HEK293T (cell line): ENCODE measurements around the gene EIF4B.
"Not testable (repeated sequence)": the region's sequence is repeated elsewhere in the genome, so short reads cannot be mapped to it uniquely, and the experiment has no call there.

Experiments used
- CTCF ChIA-PET: fragments of 350-600 bp; formaldehyde crosslinking; extraction: SDS; loops from one replicate; lab custom pipeline; 2021; ENCODE audit warnings: antibody characterized with exemption, inconsistent platforms; lab: Yijun Ruan, JAX
- POLR2A ChIA-PET: fragments of 350-600 bp; formaldehyde crosslinking; extraction: SDS; loops from one replicate; lab custom pipeline; 2020; ENCODE audit warnings: antibody characterized with exemption, inconsistent platforms; lab: Yijun Ruan, JAX
- DNase-seq: peaks from one replicate; pipeline ENCODE4 v3.0.0; 2012; ENCODE audit warnings: mixed read lengths; ENCODE audit errors: extremely low spot score
- ARNT ChIP-seq: fragments of 450-650 bp; IDR thresholded peaks from 2 replicates; pipeline ENCODE4 v1.6.1; 2017; ENCODE audit warnings: mild to moderate bottlenecking
- BHLHE40 ChIP-seq: fragments of 450-650 bp; IDR thresholded peaks from 2 replicates; pipeline ENCODE4 v1.6.1; 2016; ENCODE audit warnings: mild to moderate bottlenecking, moderate library complexity, borderline replicate concordance
- CTBP1 ChIP-seq: fragments of 450-650 bp; IDR thresholded peaks from 2 replicates; pipeline ENCODE4 v1.6.1; 2016; ENCODE audit warnings: borderline replicate concordance
- ELF4 ChIP-seq: fragments of 450-650 bp; IDR thresholded peaks from 2 replicates; pipeline ENCODE4 v1.6.1; 2017; ENCODE audit warnings: antibody characterized with exemption
- FOXA1 ChIP-seq: fragments of 450-650 bp; IDR thresholded peaks from 2 replicates; pipeline ENCODE4 v1.6.1; 2016; ENCODE audit warnings: mild to moderate bottlenecking
- FOXK2 ChIP-seq: fragments of 450-650 bp; IDR thresholded peaks from 2 replicates; pipeline ENCODE4 v1.6.1; 2016; ENCODE audit warnings: mild to moderate bottlenecking
- FOXM1 ChIP-seq: fragments of 450-650 bp; IDR thresholded peaks from 2 replicates; pipeline ENCODE4 v1.6.1; 2017; ENCODE audit warnings: mild to moderate bottlenecking, borderline replicate concordance
- HDGF ChIP-seq: fragments of 450-650 bp; IDR thresholded peaks from 2 replicates; pipeline ENCODE4 v1.6.1; 2017; ENCODE audit warnings: antibody characterized with exemption, borderline replicate concordance
- L3MBTL2 ChIP-seq: fragments of 450-650 bp; conservative IDR thresholded peaks from 2 replicates; pipeline ENCODE4 v1.6.1; 2016; ENCODE audit warnings: mild to moderate bottlenecking
- LEF1 ChIP-seq: fragments of 450-650 bp; IDR thresholded peaks from 2 replicates; pipeline ENCODE4 v1.6.1; 2017; ENCODE audit warnings: mild to moderate bottlenecking, borderline replicate concordance
- NFRKB ChIP-seq: fragments of 450-650 bp; IDR thresholded peaks from 2 replicates; pipeline ENCODE4 v1.6.1; 2016; ENCODE audit warnings: mild to moderate bottlenecking, moderate library complexity
- SP1 ChIP-seq: fragments of 450-650 bp; IDR thresholded peaks from 2 replicates; pipeline ENCODE4 v1.6.1; 2017
- SUZ12 ChIP-seq: fragments of 450-650 bp; IDR thresholded peaks from 2 replicates; pipeline ENCODE4 v1.6.1; 2016; ENCODE audit warnings: mild to moderate bottlenecking
- TARDBP ChIP-seq: fragments of 450-650 bp; IDR thresholded peaks from 2 replicates; pipeline ENCODE4 v1.6.1; 2016
- ZNF384 ChIP-seq: fragments of 450-650 bp; IDR thresholded peaks from 2 replicates; pipeline ENCODE4 v1.6.1; 2016
- TF ChIP-seq, protein P1 (sequence below): fragments of 450-650 bp; IDR thresholded peaks from 2 replicates; pipeline ENCODE4 v1.6.1; 2016

Gene EIF4B

GRCh38 chr12:53004582-53004981, 1.7 kb upstream of the EIF4B start:
- CTCF ChIA-PET = interaction anchor here (0.8 kb wide), 1 partner anchor 24 kb away, joined by 3 read pairs; no protein-coding TSS in a partner anchor
- no peak for TF ChIP-seq TARDBP
- TF ChIP-seq SUZ12 = no peak
- TF ChIP-seq ELF4 = no peak
- TF ChIP-seq, protein P1, sequence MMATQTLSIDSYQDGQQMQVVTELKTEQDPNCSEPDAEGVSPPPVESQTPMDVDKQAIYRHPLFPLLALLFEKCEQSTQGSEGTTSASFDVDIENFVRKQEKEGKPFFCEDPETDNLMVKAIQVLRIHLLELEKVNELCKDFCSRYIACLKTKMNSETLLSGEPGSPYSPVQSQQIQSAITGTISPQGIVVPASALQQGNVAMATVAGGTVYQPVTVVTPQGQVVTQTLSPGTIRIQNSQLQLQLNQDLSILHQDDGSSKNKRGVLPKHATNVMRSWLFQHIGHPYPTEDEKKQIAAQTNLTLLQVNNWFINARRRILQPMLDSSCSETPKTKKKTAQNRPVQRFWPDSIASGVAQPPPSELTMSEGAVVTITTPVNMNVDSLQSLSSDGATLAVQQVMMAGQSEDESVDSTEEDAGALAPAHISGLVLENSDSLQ = peak; percentile 50
- no peak for TF ChIP-seq BHLHE40
- no peak for TF ChIP-seq ZNF384
- no peak for TF ChIP-seq HDGF
- no peak for TF ChIP-seq L3MBTL2
- DNase-seq = no peak
- POLR2A ChIA-PET = no interaction called here

DNA sequence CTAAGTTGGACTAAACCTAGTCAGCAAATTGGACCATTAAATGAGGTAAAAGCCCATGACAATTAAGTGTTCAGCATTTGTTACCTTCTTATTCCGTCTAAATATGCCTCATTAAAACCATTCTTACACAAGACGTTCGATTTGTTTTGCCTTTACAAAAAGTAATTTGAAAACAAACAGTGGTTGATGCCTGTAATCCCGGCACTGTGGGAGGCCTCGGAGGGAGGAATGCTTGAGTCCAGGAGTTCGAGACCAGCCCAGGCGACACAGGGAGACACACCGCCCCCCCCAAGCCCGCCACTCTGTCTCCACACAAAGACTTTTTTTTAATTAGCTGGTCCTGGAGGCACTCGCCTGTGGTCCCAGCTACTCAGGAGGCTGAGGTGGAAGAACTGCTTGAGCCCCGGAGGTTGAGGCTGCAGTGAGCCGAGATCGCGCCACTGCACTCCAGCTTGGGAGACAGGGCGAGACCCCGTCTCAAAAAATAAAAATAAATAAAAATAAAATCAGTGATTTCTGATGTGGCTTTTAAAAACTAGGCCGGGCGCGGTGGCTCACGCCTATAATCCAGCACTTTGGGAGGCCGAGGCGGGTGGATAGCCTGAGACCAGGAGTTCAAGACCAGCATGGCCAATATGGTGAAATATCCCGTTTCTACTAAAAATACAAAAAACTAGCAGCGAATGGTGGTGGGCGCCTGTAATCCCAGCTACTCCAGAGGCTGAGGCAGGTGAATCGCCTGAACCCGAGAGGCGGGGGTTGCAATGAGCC, 856 bp upstream of the EIF4B start:
- no peak for DNase-seq

DNA sequence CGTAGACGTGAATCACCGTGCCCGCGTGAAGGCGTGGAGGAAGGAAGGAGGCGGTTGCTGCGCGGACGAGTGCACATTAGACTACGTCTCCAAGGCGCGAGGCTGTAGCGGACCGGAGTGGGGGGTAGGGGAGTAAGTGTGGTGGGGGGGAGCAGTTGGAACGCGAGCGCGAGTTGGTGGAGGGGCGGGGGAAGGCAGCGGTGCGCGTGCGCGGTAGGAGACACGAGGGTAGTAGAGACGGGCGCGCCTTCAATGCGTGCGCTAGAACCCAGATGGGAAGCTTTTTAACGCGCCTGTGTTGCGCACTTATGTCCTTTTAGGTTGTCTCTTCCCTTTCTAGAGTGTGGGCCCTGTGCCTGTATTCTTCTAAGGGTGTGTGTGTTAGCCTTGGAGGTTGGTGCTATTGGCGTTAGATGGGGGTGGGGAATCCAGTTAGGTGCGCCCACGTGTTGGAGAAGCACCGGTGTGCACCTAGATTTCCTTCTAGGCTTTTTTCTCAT, 604 bp downstream of the EIF4B start:
- TF ChIP-seq NFRKB = 0 out of 2 replicates have a peak, but pooled peaks have one; percentile 54
- TF ChIP-seq L3MBTL2 = peak; percentile 70
- no peak for TF ChIP-seq ZNF384
- ChIA-PET POLR2A (interaction anchor here (0.9 to 3.0 kb wide), 11 partner anchors 11 to 372 kb away, joined by 3 to 21 read pairs (median 6); partner anchors contain the start of genes AAAS and SPRYD3), CTCF (interaction anchor here (0.6 to 1.2 kb wide), 3 partner anchors 27 to 375 kb away, joined by 3 to 5 read pairs (median 5); no protein-coding TSS in a partner anchor)
- peak; percentile 80 for DNase-seq

More for the DNA sequence above, 856 bp upstream of the EIF4B start:
- ChIA-PET POLR2A (interaction anchor here (0.6 to 3.0 kb wide), 32 partner anchors 8 to 823 kb away, joined by 3 to 21 read pairs (median 5); partner anchors contain the start of genes AAAS, CSAD, KRT8 and SPRYD3), CTCF (interaction anchor here (0.8 to 1.2 kb wide), 3 partner anchors 25 to 121 kb away, joined by 3 to 6 read pairs (median 5); no protein-coding TSS in a partner anchor)
- TF ChIP-seq ELF4 = no peak
- TF ChIP-seq FOXA1 = no peak
- TF ChIP-seq FOXK2 = no peak
- TF ChIP-seq NFRKB = no peak
- TF ChIP-seq LEF1 = no peak
- TF ChIP-seq CTBP1 = no peak
- no peak for TF ChIP-seq ZNF384
- no peak for TF ChIP-seq ARNT
- no peak for TF ChIP-seq FOXM1

DNA sequence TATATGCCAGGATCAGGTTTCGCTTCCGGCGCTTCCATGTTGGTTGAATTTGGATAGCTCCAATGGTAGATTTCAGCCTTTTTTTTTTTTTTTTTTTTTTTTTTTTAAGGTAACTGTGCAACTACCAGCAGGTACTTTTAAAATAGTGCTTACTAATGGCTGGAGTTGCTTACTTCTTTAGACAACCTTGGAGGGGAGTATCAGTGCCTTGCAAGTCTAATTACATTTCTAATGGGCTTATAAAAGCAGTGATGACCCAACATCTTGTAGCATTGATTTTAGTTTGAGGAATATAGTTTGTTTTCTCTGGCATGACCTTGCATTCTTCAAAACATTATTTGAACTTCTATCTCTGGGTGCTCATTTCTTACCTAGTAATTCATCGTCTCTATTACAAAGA, 1.1 kb downstream of the EIF4B start:
- ChIA-PET CTCF (interaction anchor here (0.6 to 0.7 kb wide), 2 partner anchors 27 to 374 kb away, joined by 3 to 5 read pairs; no protein-coding TSS in a partner anchor), POLR2A (interaction anchor here (1.0 to 3.0 kb wide), 8 partner anchors 11 to 372 kb away, joined by 3 to 21 read pairs (median 8); no protein-coding TSS in a partner anchor)
- TF ChIP-seq NFRKB = no peak
- TF ChIP-seq ZNF384 = no peak
- TF ChIP-seq FOXA1 = no peak
- no peak for TF ChIP-seq HDGF
- TF ChIP-seq ELF4 = no peak
- TF ChIP-seq BHLHE40 = no peak
- TF ChIP-seq, protein P1 = no peak
- TF ChIP-seq FOXM1 = no peak
- no peak for TF ChIP-seq TARDBP
- no peak for TF ChIP-seq L3MBTL2
- TF ChIP-seq ARNT = no peak
- TF ChIP-seq SP1 = no peak
- DNase-seq = no peak

DNA sequence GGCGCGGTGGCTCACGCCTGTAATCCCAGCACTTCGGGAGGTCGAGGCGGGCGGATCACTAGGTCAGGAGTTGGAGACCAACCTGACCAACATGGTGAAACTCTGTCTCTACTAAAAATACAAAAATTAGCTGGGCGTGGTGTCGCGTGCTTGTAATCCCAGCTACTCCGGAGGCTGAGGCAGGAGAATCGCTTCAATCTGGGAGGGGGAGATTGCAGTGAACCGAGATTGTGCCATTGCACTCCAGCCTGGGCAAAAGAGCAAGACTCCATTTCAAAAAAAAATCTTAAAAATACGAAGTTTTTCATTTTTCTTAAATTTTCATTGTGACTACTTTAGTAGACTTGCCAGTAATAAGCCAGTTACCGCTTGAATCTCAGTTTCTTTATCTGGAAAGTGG, 2.5 kb downstream of the EIF4B start:
- DNase-seq, POLR2A ChIA-PET, CTCF ChIA-PET: not testable (repeated sequence)

GRCh38 chr12:53010955-53011354, 4.7 kb downstream of the EIF4B start:
- ChIA-PET POLR2A (interaction anchor here (1.0 kb wide), 1 partner anchor 11 kb away, joined by 3 read pairs; no protein-coding TSS in a partner anchor), CTCF (interaction anchor here (0.6 kb wide), 1 partner anchor 15 kb away, joined by 4 read pairs; no protein-coding TSS in a partner anchor)
- TF ChIP-seq ARNT (no peak), TARDBP (no peak), ELF4 (no peak), SUZ12 (no peak), L3MBTL2 (no peak), FOXA1 (no peak), LEF1 (no peak), NFRKB (no peak), FOXK2 (no peak), BHLHE40 (no peak), SP1 (no peak), HDGF (no peak), ZNF384 (no peak), FOXM1 (no peak), CTBP1 (no peak)
- TF ChIP-seq, protein P1 = no peak
- DNase-seq = no peak
